Mucosa of stomach (tissue), 1 donor: ENCODE measurements around the gene ERO1B.

Source experiments
- H3K27me3 ChIP-seq: one replicate; pipeline ENCODE4 v1.7.0; 2013; ENCODE audit warnings: mild to moderate bottlenecking, low read length; ENCODE audit not compliant: control insufficient read depth, insufficient read depth
- H3K36me3 ChIP-seq: one replicate; pipeline ENCODE4 v1.7.0; 2013; ENCODE audit warnings: low read length; ENCODE audit not compliant: control insufficient read depth, insufficient read depth
- H3K4me1 ChIP-seq: one replicate; pipeline ENCODE4 v1.7.0; 2013; ENCODE audit warnings: mild to moderate bottlenecking, low read length; ENCODE audit not compliant: control insufficient read depth, insufficient read depth
- H3K4me3 ChIP-seq: one replicate; pipeline ENCODE4 v1.7.0; 2013; ENCODE audit warnings: low read length
- H3K9ac ChIP-seq: one replicate; pipeline ENCODE4 v1.7.0; 2013; ENCODE audit warnings: mild to moderate bottlenecking, low read length, moderate library complexity
- H3K9me3 ChIP-seq: one replicate; pipeline ENCODE4 v1.7.0; 2013; ENCODE audit warnings: mild to moderate bottlenecking, low read length, moderate library complexity; ENCODE audit not compliant: control insufficient read depth
- donor health status: Pancreatic carcinoma.

Gene ERO1B

GRCh38 chr1:236173174-236173767, 108.5 kb downstream of the ERO1B start:
- H3K36me3 ChIP-seq, result no peaks in the 10 kb centered on the region
- H3K9ac ChIP-seq, result no peak overlapping the region
- H3K9me3 ChIP-seq, result no peaks in the 10 kb centered on the region
- H3K4me1 ChIP-seq, result no peaks in the 10 kb centered on the region
- H3K27me3 ChIP-seq, result no peaks in the 10 kb centered on the region
- no peak overlapping the region for H3K4me3 ChIP-seq

DNA sequence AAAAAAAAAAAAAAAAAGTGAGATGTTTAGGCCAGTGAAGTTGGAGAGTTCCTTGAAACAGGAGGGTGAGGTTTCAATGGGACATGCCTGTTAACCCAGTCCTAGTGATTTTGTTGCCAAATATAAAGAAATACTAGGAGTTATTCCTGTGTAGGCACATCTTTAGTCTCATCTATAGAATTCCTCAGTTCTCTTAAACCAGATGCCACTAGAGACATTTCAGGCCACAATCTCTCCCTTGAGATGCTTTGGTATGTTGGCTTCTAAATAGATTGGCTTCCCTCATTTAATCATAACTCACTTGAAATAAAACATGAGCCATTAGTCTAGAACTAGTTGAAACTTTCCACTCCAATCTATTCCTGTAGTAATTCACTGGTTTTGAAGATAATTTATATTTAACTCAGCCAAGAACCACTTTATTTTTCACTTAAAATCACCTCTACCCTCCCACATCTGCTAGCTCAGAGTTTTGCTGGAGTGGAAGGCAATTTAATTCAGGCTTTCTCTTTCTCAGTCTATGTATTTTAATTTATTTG, 109.6 kb downstream of the ERO1B start:
- no peaks in the 10 kb centered on the region for H3K36me3 ChIP-seq
- H3K9ac ChIP-seq, result no peak overlapping the region
- no peak overlapping the region for H3K4me3 ChIP-seq
- no peaks in the 10 kb centered on the region for H3K9me3 ChIP-seq
- H3K4me1 ChIP-seq, result no peaks in the 10 kb centered on the region
- no peaks in the 10 kb centered on the region for H3K27me3 ChIP-seq

GRCh38 chr1:236168716-236169429, 112.9 kb downstream of the ERO1B start:
- H3K9me3 ChIP-seq, result no peaks in the 10 kb centered on the region
- H3K36me3 ChIP-seq, result no peaks in the 10 kb centered on the region
- H3K27me3 ChIP-seq, result no peaks in the 10 kb centered on the region
- H3K4me1 ChIP-seq, result peaks cover 6% of the 10 kb centered on the region
- H3K4me3 ChIP-seq, result no peak overlapping the region
- H3K9ac ChIP-seq, result no peak overlapping the region

DNA sequence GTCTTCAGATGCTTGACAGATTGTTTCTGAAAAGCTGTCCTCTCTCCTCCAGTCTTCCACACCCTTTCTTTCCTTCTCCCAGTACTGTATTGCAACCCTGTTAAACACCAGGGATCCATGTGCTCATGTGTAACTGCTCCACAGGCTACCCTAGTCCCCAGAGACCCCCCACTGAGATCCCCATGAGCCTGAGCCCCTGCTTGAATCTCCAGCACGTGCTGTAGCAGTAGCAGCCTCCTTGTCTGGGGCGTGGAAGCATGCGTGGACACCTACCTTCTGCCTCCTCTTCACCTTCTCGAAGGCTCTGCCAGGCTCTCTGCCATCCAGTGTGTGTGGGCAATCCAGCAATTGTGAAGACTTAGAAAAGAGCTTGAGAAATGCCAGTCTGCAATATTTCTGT, 114.2 kb downstream of the ERO1B start:
- no peaks in the 10 kb centered on the region for H3K27me3 ChIP-seq
- H3K36me3 ChIP-seq, result no peaks in the 10 kb centered on the region
- H3K9me3 ChIP-seq, result no peaks in the 10 kb centered on the region
- H3K4me1 ChIP-seq, result peaks cover 13% of the 10 kb centered on the region
- H3K9ac ChIP-seq, result no peak overlapping the region
- no peak overlapping the region for H3K4me3 ChIP-seq

DNA sequence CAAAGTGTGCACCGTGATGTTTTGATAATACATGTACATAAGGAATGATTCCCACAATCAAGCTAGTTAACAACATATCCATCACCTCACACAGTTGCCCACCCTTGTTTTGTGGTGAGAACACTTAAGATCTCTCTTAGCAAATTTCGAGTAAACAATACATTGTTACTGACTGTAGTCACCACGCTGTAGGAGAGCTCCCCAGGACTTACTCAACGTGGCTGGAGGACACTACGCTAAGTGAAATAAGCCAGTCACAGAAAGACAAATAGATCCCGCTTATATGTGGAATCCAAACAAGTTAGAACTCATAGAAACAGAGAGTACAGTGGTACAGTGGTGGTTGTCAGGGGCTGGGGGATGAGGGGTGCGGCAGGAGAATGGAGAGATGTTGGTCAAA, 114.6 kb downstream of the ERO1B start:
- no peak overlapping the region for H3K9ac ChIP-seq
- no peaks in the 10 kb centered on the region for H3K27me3 ChIP-seq
- H3K4me1 ChIP-seq, result peaks cover 16% of the 10 kb centered on the region
- H3K36me3 ChIP-seq, result no peaks in the 10 kb centered on the region
- H3K4me3 ChIP-seq, result no peak overlapping the region
- H3K9me3 ChIP-seq, result no peaks in the 10 kb centered on the region

GRCh38 chr1:236166041-236166440, 115.7 kb downstream of the ERO1B start:
- Histone ChIP-seq H3K4me1 (peaks cover 16% of the 10 kb centered on the region), H3K36me3 (no peaks in the 10 kb centered on the region), H3K9me3 (no peaks in the 10 kb centered on the region), H3K27me3 (no peaks in the 10 kb centered on the region), H3K9ac (no peak overlapping the region), H3K4me3 (no peak overlapping the region)
